Natural killer cell (primary cell): ENCODE measurements around the gene JDP2. TPM values are rescaled to one million over a fixed set of nuclear protein-coding genes. Genes with fewer than 3 reads are reported as not detected.

Source experiments
- ATAC-seq, 3 donors: fragments of 150-1000 bp in 2 of 3; fragments of 200-7000 bp in 1 of 3; cut with Tn5 transposase; 1 replicate in 1 of 3; 2 replicates in 2 of 3; pipeline ENCODE4 v1.10.0; 2021; ENCODE audit warnings: mild to moderate bottlenecking in 2 of 3, moderate library complexity in 2 of 3
- DNase-seq, 2 donors: peaks; one replicate each; pipeline versions ENCODE4 v3.0.0 to v3.0.0-alpha.2; 2013 to 2021; ENCODE audit warnings: mixed read lengths in 1 of 2
- H3K27ac ChIP-seq: one replicate; pipeline ENCODE4 v1.5.1; 2013; ENCODE audit warnings: mild to moderate bottlenecking, low read length
- H3K27me3 ChIP-seq: one replicate; pipeline ENCODE4 v1.6.1; 2013; ENCODE audit warnings: low read length; ENCODE audit not compliant: control insufficient read depth, insufficient read depth
- H3K36me3 ChIP-seq: one replicate; pipeline ENCODE4 v1.6.1; 2013; ENCODE audit warnings: low read length; ENCODE audit not compliant: control insufficient read depth, insufficient read depth
- H3K4me1 ChIP-seq: one replicate; pipeline ENCODE4 v1.6.1; 2013; ENCODE audit warnings: low read length; ENCODE audit not compliant: control insufficient read depth, insufficient read depth
- H3K4me3 ChIP-seq: one replicate; pipeline ENCODE4 v1.5.1; 2013; ENCODE audit warnings: low read length
- H3K9me3 ChIP-seq: one replicate; pipeline ENCODE4 v1.6.1; 2013; ENCODE audit warnings: low read length; ENCODE audit not compliant: control insufficient read depth, insufficient read depth
- H3K27ac Mint-ChIP-seq, 2 donors: one replicate each; pipeline ENCODE4 v1.8.0; 2022; ENCODE audit warnings: mild to moderate bottlenecking in 2 of 2, mixed read lengths in 2 of 2, moderate library complexity in 1 of 2
- H3K27me3 Mint-ChIP-seq, 2 donors: one replicate each; pipeline ENCODE4 v1.8.0; 2022; ENCODE audit warnings: low read depth in 2 of 2, mixed read lengths in 2 of 2
- H3K36me3 Mint-ChIP-seq: one replicate; pipeline ENCODE4 v1.8.0; 2022; ENCODE audit warnings: mixed read lengths
- H3K4me1 Mint-ChIP-seq, 2 donors: one replicate each; pipeline ENCODE4 v1.8.0; 2022; ENCODE audit warnings: mixed read lengths in 2 of 2
- H3K4me3 Mint-ChIP-seq: one replicate; pipeline ENCODE4 v1.8.0; 2022; ENCODE audit warnings: mild to moderate bottlenecking, moderate library complexity, mixed read lengths
- H3K9me3 Mint-ChIP-seq, 2 donors: one replicate each; pipeline ENCODE4 v1.8.0; 2022; ENCODE audit warnings: mixed read lengths in 2 of 2
- CTCF ChIP-seq: fragments of 200-600 bp; IDR thresholded peaks from one replicate; pipeline ENCODE4 v1.8.0; 2022; ENCODE audit warnings: antibody characterized with exemption
- WGBS: methylation state at CpG from one replicate; pipeline ENCODE4 v1.1.7; 2013; ENCODE audit warnings: missing lambda C conversion rate; ENCODE audit not compliant: insufficient coverage; 5-methylcytosine and 5-hydroxymethylcytosine counted together
- intact Hi-C: fragments of 100-400 bp; cut with micrococcal nuclease; formaldehyde crosslinking; loops from one replicate; pipeline ENCODE4 v1.14.2; 2022
- total RNA-seq, 4 donors: library from RNA; stranded (reverse); fragments of 120-200 nt in 1 of 4; gene quantifications; one replicate each; pipeline versions ENCODE4 v1.2.3 to v1.2.4, GENCODE V29; 2013 to 2022

JDP2 gene
- total RNA-seq, 3 donors from 2014 or later (not counting 1 experiment from before 2014, with no cell fraction given) = 1.9 to 10.5 (median 3.2) TPM

- no peak for ATAC-seq
- DNase-seq = no peak
- no peak overlapping the region for H3K27ac Mint-ChIP-seq
- Histone ChIP-seq H3K27me3 (no peaks in the 10 kb centered on the region), H3K9me3 (no peaks in the 10 kb centered on the region), H3K4me3 (no peak overlapping the region), H3K4me1 (no peaks in the 10 kb centered on the region), H3K36me3 (no peaks in the 10 kb centered on the region), H3K27ac (no peak overlapping the region)
- intact Hi-C loops = no loop called here
- no peak for TF ChIP-seq CTCF
- WGBS = 85% methylated on average over 10 of the region's 11 CpGs
- no peaks in the 10 kb centered on the region for H3K36me3 Mint-ChIP-seq
- peaks cover 13 to 15% of the 10 kb centered on the region in 2 donors for H3K27me3 Mint-ChIP-seq
- H3K9me3 Mint-ChIP-seq = no peaks in the 10 kb centered on the region
- no peaks in the 10 kb centered on the region for H3K4me1 Mint-ChIP-seq
- H3K4me3 Mint-ChIP-seq = no peak overlapping the region
Measured at GRCh38 chr14:75392686-75393641, 34.9 kb upstream of the JDP2 start.

- no peaks in the 10 kb centered on the region for H3K4me1 Mint-ChIP-seq
- no peaks in the 10 kb centered on the region for H3K9me3 ChIP-seq
- no peaks in the 10 kb centered on the region for H3K9me3 Mint-ChIP-seq
- DNase-seq (no peak), ATAC-seq (no peak)
- no peak overlapping the region for H3K4me3 Mint-ChIP-seq
- no peaks in the 10 kb centered on the region for H3K36me3 ChIP-seq
- no peak overlapping the region for H3K27ac Mint-ChIP-seq
- no peaks in the 10 kb centered on the region for H3K27me3 ChIP-seq
- H3K27me3 Mint-ChIP-seq = peaks cover 6 to 16% of the 10 kb centered on the region in 2 donors
- no peaks in the 10 kb centered on the region for H3K36me3 Mint-ChIP-seq
- H3K4me3 ChIP-seq = no peak overlapping the region
- H3K4me1 ChIP-seq = no peaks in the 10 kb centered on the region
- TF ChIP-seq CTCF = no peak
- no peak overlapping the region for H3K27ac ChIP-seq
- WGBS = 95% methylated on average over 9 of the region's 9 CpGs
- intact Hi-C loops = no loop called here
Measured at GRCh38 chr14:75393794-75394193, 34.0 kb upstream of the JDP2 start.

GRCh38 chr14:75395862-75396261, 32.0 kb upstream of the JDP2 start:
- no peaks in the 10 kb centered on the region for H3K9me3 Mint-ChIP-seq
- no peak overlapping the region for H3K27ac Mint-ChIP-seq
- Histone ChIP-seq H3K36me3 (no peaks in the 10 kb centered on the region), H3K9me3 (no peaks in the 10 kb centered on the region), H3K4me3 (no peak overlapping the region), H3K27ac (no peak overlapping the region), H3K4me1 (peaks cover 6% of the 10 kb centered on the region), H3K27me3 (no peaks in the 10 kb centered on the region)
- no peaks in the 10 kb centered on the region for H3K36me3 Mint-ChIP-seq
- peaks cover 0 to 20% of the 10 kb centered on the region in 2 donors for H3K27me3 Mint-ChIP-seq
- no peak for TF ChIP-seq CTCF
- 90% methylated on average over 5 of the region's 5 CpGs for WGBS
- DNase-seq = no peak
- H3K4me3 Mint-ChIP-seq = no peak overlapping the region
- ATAC-seq = no peak
- intact Hi-C loops = no loop called here
- H3K4me1 Mint-ChIP-seq = no peaks in the 10 kb centered on the region
